Heart left ventricle (tissue), 13 donors: Measurements from ENCODE around the gene CPNE5.

ENCODE experiments used
- POLR2A ChIP-seq, 2 donors: fragments of 450-650 bp; IDR thresholded peaks; one replicate each; pipeline ENCODE4 v1.6.1; 2017; ENCODE audit warnings: antibody characterized with exemption in 2 of 2, mild to moderate bottlenecking in 2 of 2, moderate library complexity in 2 of 2
- TF ChIP-seq, protein P1 (sequence below), 12 donors: fragments of 200-600 bp; sonication (generic) in 4 of 12; IDR thresholded peaks; one replicate each; pipeline versions ENCODE4 v1.5.0 to v1.8.0; 2018 to 2022; ENCODE audit warnings: antibody characterized with exemption in 12 of 12, mild to moderate bottlenecking in 5 of 12
- donor health status: ischemic (EF 13 %, LVEDD 7.1; RV severe dilation, severe dysfunction).
- donor health status: DM: no; HTN: yes; CAD: no.
- donor health status: DM: no; HTN: no; CAD: no.
- donor health status: ischemic (EF 25% LVEDD 6.9; RV normal size, moderate dysfunction).
- donor health status: ischemic (EF 25% LVEDD 5.7; RV mildly dilated, moderate dysfunction).
- donor health status: ischemic (EF 35%, LVEDD 5.7; RV mildly dilated, moderate dysfunction).
- donor health status: nonischemic (EF 11% LVEDD 7.7; RV severe dilation, severe dysfunction).
- donor health status: DM: yes; HTN: yes; CAD: no.
- donor health status: PGD.
- donor health status: ischemic (EF 29% LVEDD 5.4; RV normal size, mild dysfunction).
- donor health status: nonischemic (EF 23%, LVEDD 6.1; RV moderate dilation, normal function).

DNA sequence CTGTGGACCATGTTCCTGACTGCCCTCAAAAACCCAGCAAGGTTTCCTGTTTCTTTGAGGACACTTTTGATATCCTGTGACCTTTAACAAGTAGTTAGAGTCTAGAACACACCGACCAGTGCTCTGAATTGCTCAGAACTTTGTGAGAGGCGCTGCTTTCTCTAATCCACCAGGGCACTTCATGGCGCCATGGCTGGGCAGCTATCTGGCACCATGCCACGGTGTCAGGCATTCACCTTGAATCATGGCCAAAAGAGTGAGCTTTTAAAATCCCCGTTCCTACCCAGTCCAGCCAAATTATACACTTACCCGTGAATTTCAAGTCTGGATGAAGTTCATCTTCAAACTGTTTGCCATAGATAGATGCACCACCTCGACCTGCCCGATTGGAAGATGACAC is 17.0 kb upstream of the CPNE5 start:
- TF ChIP-seq, protein P1, sequence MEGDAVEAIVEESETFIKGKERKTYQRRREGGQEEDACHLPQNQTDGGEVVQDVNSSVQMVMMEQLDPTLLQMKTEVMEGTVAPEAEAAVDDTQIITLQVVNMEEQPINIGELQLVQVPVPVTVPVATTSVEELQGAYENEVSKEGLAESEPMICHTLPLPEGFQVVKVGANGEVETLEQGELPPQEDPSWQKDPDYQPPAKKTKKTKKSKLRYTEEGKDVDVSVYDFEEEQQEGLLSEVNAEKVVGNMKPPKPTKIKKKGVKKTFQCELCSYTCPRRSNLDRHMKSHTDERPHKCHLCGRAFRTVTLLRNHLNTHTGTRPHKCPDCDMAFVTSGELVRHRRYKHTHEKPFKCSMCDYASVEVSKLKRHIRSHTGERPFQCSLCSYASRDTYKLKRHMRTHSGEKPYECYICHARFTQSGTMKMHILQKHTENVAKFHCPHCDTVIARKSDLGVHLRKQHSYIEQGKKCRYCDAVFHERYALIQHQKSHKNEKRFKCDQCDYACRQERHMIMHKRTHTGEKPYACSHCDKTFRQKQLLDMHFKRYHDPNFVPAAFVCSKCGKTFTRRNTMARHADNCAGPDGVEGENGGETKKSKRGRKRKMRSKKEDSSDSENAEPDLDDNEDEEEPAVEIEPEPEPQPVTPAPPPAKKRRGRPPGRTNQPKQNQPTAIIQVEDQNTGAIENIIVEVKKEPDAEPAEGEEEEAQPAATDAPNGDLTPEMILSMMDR (IDR thresholded peaks at IDR 0.05): peak in 1 of 12 donors; percentile 12
- no peak for TF ChIP-seq POLR2A (IDR thresholded peaks at IDR 0.05)
